Adrenal gland (tissue), 12 donors: ENCODE data around the gene GRIN1. TPM values are rescaled to one million over a fixed set of nuclear protein-coding genes. Genes with fewer than 3 reads are reported as not detected.

Experiments
- DNase-seq, 7 donors: peaks; one replicate each; pipeline ENCODE4 v3.0.0-alpha.2; 2019 to 2020
- H3K27ac ChIP-seq, 5 donors: fragments of 200-600 bp; sonication (generic) in 4 of 5; 1 replicate in 3 of 5; 2 replicates in 2 of 5; pipeline versions ENCODE4 v1.5.1 to v1.8.0; 2016 to 2020; ENCODE audit warnings: mild to moderate bottlenecking in 1 of 5
- H3K27me3 ChIP-seq: fragments of 200-600 bp; 2 replicates; pipeline ENCODE4 v1.8.0; 2021
- H3K36me3 ChIP-seq, 2 donors: fragments of 200-600 bp; replicated peaks in 1 of 2; 1 replicate in 1 of 2; 2 replicates in 1 of 2; pipeline versions ENCODE4 v1.5.1 to v1.8.0; 2018 to 2022
- H3K4me1 ChIP-seq, 2 donors: fragments of 200-600 bp; replicated peaks in 1 of 2; 1 replicate in 1 of 2; 2 replicates in 1 of 2; pipeline versions ENCODE4 v1.5.1 to v1.8.0; 2018 to 2021
- H3K4me3 ChIP-seq, 4 donors: fragments of 200-600 bp; sonication (generic) in 3 of 4; one replicate each; pipeline ENCODE4 v1.5.1; 2016 to 2018
- H3K9me3 ChIP-seq, 3 donors: fragments of 200-600 bp; sonication (generic) in 1 of 3; replicated peaks in 1 of 3; 1 replicate in 2 of 3; 2 replicates in 1 of 3; pipeline versions ENCODE4 v1.5.1 to v1.8.0; 2016 to 2021
- CTCF ChIP-seq, 6 experiments: fragments of 450-650 bp in 4 of 6; fragments of 200-600 bp in 2 of 6; sonication (generic) in 1 of 6; IDR thresholded peaks; 1 replicate in 5 of 6; 2 replicates in 1 of 6; pipeline versions ENCODE4 v1.5.1 to v1.8.0; 2016 to 2021; ENCODE audit warnings: antibody characterized with exemption in 6 of 6, mild to moderate bottlenecking in 2 of 6, moderate library complexity in 1 of 6
- POLR2A ChIP-seq, 2 donors: fragments of 450-650 bp; IDR thresholded peaks; one replicate each; pipeline ENCODE4 v1.6.1; 2017; ENCODE audit warnings: antibody characterized with exemption in 2 of 2, mild to moderate bottlenecking in 2 of 2, moderate library complexity in 1 of 2
- WGBS, 4 donors: extraction: QIAGEN DNeasy Blood & Tissue Kit in 2 of 4; methylation state at CpG; one replicate each; pipeline versions ENCODE4 v1.1.5 to v1.1.7; 2013 to 2017; 5-methylcytosine and 5-hydroxymethylcytosine counted together
- intact Hi-C, 2 donors: fragments of 100-400 bp; cut with DNase I; formaldehyde crosslinking; loops; one replicate each; pipeline versions ENCODE4 v1.14.1 to v1.15.0; 2022 to 2023
- polyA plus RNA-seq, 3 donors: library from polyadenylated mRNA; stranded (reverse); fragments of 200-250 nt in 2 of 3; fragments of 350-450 nt in 1 of 3; fragmentation: Illumina TruSeq in 1 of 3; extraction: RNeasy Lipid Tissue Mini Kit (QIAGEN cat#74804) in 1 of 3; gene quantifications; one replicate each; pipeline ENCODE4 v1.2.3, GENCODE V29; 2013 to 2014
- total RNA-seq, 9 donors: library from RNA; depleted of rRNA in 4 of 9; stranded (reverse); fragments of >200 nt in 4 of 9; fragments of 120-200 nt in 1 of 9; fragmentation: NEBNext Ultra II Directional in 1 of 9; extraction: Animal tissue kit (Norgen Biotek cat#: 25700) in 1 of 9; gene quantifications; one replicate each; pipeline versions ENCODE4 v1.1.0 to v1.2.4, GENCODE V29; 2013 to 2023
- donor health status: healthy with polysubstance abuse.
- donor health status: Bipolar disorder and iron deficiency.
- donor health status: DM: yes; HTN: yes; CAD: no.
- donor health status: DM: no; HTN: no; CAD: no.
- donor health status: DM: no; HTN: no; CAD: no.
- donor health status: DM: yes; HTN: yes; CAD: no.

The GRIN1 gene
- total and polyA plus RNA-seq, 12 donors: 0.04 to 0.28 (median 0.10) TPM; not detected in 5

GRCh38 chr9:137171149-137171900, 32.4 kb downstream of the GRIN1 start:
- Histone ChIP-seq H3K27ac (no peak overlapping the region), H3K4me1 (peaks cover 10 to 20% of the 10 kb centered on the region in 2 donors), H3K36me3 (no peaks in the 10 kb centered on the region), H3K27me3 (peaks cover 58% of the 10 kb centered on the region), H3K4me3 (no peak overlapping the region), H3K9me3 (no peaks in the 10 kb centered on the region)
- TF ChIP-seq CTCF (IDR thresholded peaks at IDR 0.05) (no peak), POLR2A (IDR thresholded peaks at IDR 0.05) (no peak)
- 66 to 81% (median 79%) methylated on average over 7 to 22 of the region's 22 CpGs for WGBS, 4 donors
- DNase-seq: no peak
- intact Hi-C loops: no loop called here

- Histone ChIP-seq H3K4me3 (no peak overlapping the region), H3K9me3 (no peaks in the 10 kb centered on the region), H3K4me1 (peaks cover 13 to 20% of the 10 kb centered on the region in 2 donors), H3K27me3 (peaks cover 40% of the 10 kb centered on the region), H3K36me3 (no peaks in the 10 kb centered on the region), H3K27ac (no peak overlapping the region)
- DNase-seq: no peak
- TF ChIP-seq POLR2A (IDR thresholded peaks at IDR 0.05): no peak
- no peak for TF ChIP-seq CTCF (IDR thresholded peaks at IDR 0.05)
- intact Hi-C loops: no loop called here
- WGBS, 4 donors: 58 to 68% (median 60%) methylated on average over 13 to 21 of the region's 21 CpGs
Observed at GRCh38 chr9:137172901-137173795, 34.2 kb downstream of the GRIN1 start.

- intact Hi-C loops: no loop called here
- H3K9me3 ChIP-seq: no peaks in the 10 kb centered on the region
- 76 to 85% (median 79%) methylated on average over 24 to 45 of the region's 45 CpGs for WGBS, 4 donors
- no peaks in the 10 kb centered on the region for H3K36me3 ChIP-seq
- no peak overlapping the region for H3K4me3 ChIP-seq
- H3K4me1 ChIP-seq: peaks cover 13 to 17% of the 10 kb centered on the region in 2 donors
- H3K27me3 ChIP-seq: peaks cover 31% of the 10 kb centered on the region
- DNase-seq: no peak
- TF ChIP-seq POLR2A (IDR thresholded peaks at IDR 0.05): no peak
- no peak for TF ChIP-seq CTCF (IDR thresholded peaks at IDR 0.05)
- no peak overlapping the region for H3K27ac ChIP-seq
Observed at GRCh38 chr9:137173796-137174664, 35.1 kb downstream of the GRIN1 start.
